HCT116 (cell line): ENCODE results near the gene TMEM138. TPM values are rescaled to one million over a fixed set of nuclear protein-coding genes. Genes with fewer than 3 reads are reported as not detected.
A peak's percentile ranks its signal among the peaks of the same experiment; 100 is the strongest.

Experiments used
- ATAC-seq: fragments of 200-7000 bp; cut with Tn5 transposase; 2 replicates; pipeline ENCODE4 v1.9.1; 2020; ENCODE audit warnings: mild to moderate bottlenecking, moderate library complexity
- BruUV-seq: library from RNA; stranded (reverse); fragments of 400-500 nt; replicated peaks from 2 replicates; lab custom pipeline; 2021; lab: Mats Ljungman, UMichigan
- CTCF ChIA-PET: fragments of 300-600 bp; sonication (Branson Sonifier 250); formaldehyde crosslinking; loops from one replicate; lab custom pipeline; 2021; ENCODE audit warnings: antibody characterized with exemption; lab: Charles Lee
- POLR2A ChIA-PET: fragments of 300-600, 350-600 bp; sonication (Branson Sonifier 250); formaldehyde crosslinking; loops from one replicate; lab custom pipeline; 2021; ENCODE audit warnings: antibody characterized with exemption; lab: Charles Lee
- RAD21 ChIA-PET, 2 experiments: fragments of 300-600 bp; sonication (Branson Sonifier 250); formaldehyde crosslinking; loops; one replicate each; lab custom pipeline; 2023; ENCODE audit warnings: low total read pairs in 2 of 2; ENCODE audit not compliant: uncharacterized antibody in 2 of 2, unreplicated experiment in 2 of 2, low non-redundant PET in 1 of 2; lab: Charles Lee
- DNase-seq: peaks from one replicate; pipeline ENCODE4 v3.0.0-alpha.2; 2010; ENCODE audit warnings: low read depth, low spot score
- H2AFZ ChIP-seq: fragments of 200-600 bp; shearing (Covaris generic), sonication (generic); 2 replicates; pipeline ENCODE4 v1.6.1; 2017; ENCODE audit warnings: low read depth, mixed run types, mixed read lengths, antibody characterized with exemption, low read length; ENCODE audit not compliant: poor library complexity, severe bottlenecking
- H3K27ac ChIP-seq: 2 replicates; pipeline ENCODE4 v1.5.1; 2012; ENCODE audit warnings: low read depth, low read length
- H3K27me3 ChIP-seq: fragments of 200-600 bp; sonication (generic); 2 replicates; pipeline ENCODE4 v1.6.1; 2016; ENCODE audit warnings: mixed run types, low read length, mixed read lengths; ENCODE audit not compliant: insufficient read depth
- H3K36me3 ChIP-seq, 2 experiments: fragments of 200-500 bp in 1 of 2; fragments of 200-600 bp in 1 of 2; sonication (Bioruptor generic) in 1 of 2; sonication (generic) in 1 of 2; 2 replicates each; pipeline versions ENCODE4 v1.5.1 to v1.6.1; 2014 to 2016; ENCODE audit warnings: low read length in 2 of 2, inconsistent platforms in 1 of 2, mixed read lengths in 1 of 2, mixed run types in 1 of 2; ENCODE audit not compliant: insufficient read depth in 2 of 2, control insufficient read depth in 1 of 2
- H3K4me1 ChIP-seq, 2 experiments: fragments of 200-600 bp in 1 of 2; sonication (generic) in 1 of 2; 2 replicates each; pipeline versions ENCODE4 v1.5.1 to v1.6.1; 2012 to 2017; ENCODE audit warnings: low read length in 2 of 2, inconsistent platforms in 1 of 2, mild to moderate bottlenecking in 1 of 2, mixed read lengths in 1 of 2, mixed run types in 1 of 2, moderate library complexity in 1 of 2; ENCODE audit not compliant: insufficient read depth in 2 of 2, control insufficient read depth in 1 of 2
- H3K4me2 ChIP-seq: fragments of 200-600 bp; sonication (generic); 2 replicates; pipeline ENCODE4 v1.6.1; 2017; ENCODE audit warnings: mixed run types, low read length, mixed read lengths
- H3K4me3 ChIP-seq, 2 experiments: fragments of 200-600 bp in 1 of 2; sonication (generic) in 1 of 2; replicated peaks in 1 of 2; 2 replicates each; pipeline ENCODE4 v1.5.1; 2011 to 2016; ENCODE audit warnings: low read length in 2 of 2, control low read depth in 1 of 2, low read depth in 1 of 2, mild to moderate bottlenecking in 1 of 2, mixed read lengths in 1 of 2, mixed run types in 1 of 2
- H3K79me2 ChIP-seq: fragments of 200-600 bp; sonication (generic); 2 replicates; pipeline ENCODE4 v1.6.1; 2017; ENCODE audit warnings: mild to moderate bottlenecking, mixed run types, low read length, moderate library complexity, mixed read lengths; ENCODE audit not compliant: insufficient read depth
- H3K9ac ChIP-seq: fragments of 200-600 bp; sonication (generic); 2 replicates; pipeline ENCODE4 v1.6.1; 2016; ENCODE audit warnings: low read length, mixed read lengths
- H3K9me2 ChIP-seq: fragments of 200-600 bp; sonication (generic), shearing (Covaris generic); 2 replicates; pipeline ENCODE4 v1.6.1; 2017; ENCODE audit warnings: mixed run types, mild to moderate bottlenecking, moderate library complexity; ENCODE audit not compliant: insufficient read depth
- H3K9me3 ChIP-seq, 2 experiments: fragments of 200-500 bp in 1 of 2; fragments of 200-600 bp in 1 of 2; sonication (Bioruptor generic) in 1 of 2; sonication (generic) in 1 of 2; 2 replicates each; pipeline ENCODE4 v1.6.1; 2014 to 2017; ENCODE audit warnings: low read length in 2 of 2, mixed read lengths in 2 of 2, inconsistent platforms in 1 of 2, low read depth in 1 of 2, mild to moderate bottlenecking in 1 of 2, mixed run types in 1 of 2, moderate library complexity in 1 of 2; ENCODE audit not compliant: control insufficient read depth in 1 of 2, insufficient read depth in 1 of 2
- H4K20me1 ChIP-seq: fragments of 200-600 bp; sonication (generic), shearing (Covaris generic); 2 replicates; pipeline ENCODE4 v1.6.1; 2017; ENCODE audit warnings: mixed run types, mild to moderate bottlenecking, moderate library complexity; ENCODE audit not compliant: insufficient read depth
- CBX3 ChIP-seq: IDR thresholded peaks from 2 replicates; pipeline ENCODE4 v1.6.1; 2012; ENCODE audit warnings: low read depth
- CEBPB ChIP-seq: IDR thresholded peaks from 2 replicates; pipeline ENCODE4 v1.6.1; 2012; ENCODE audit warnings: low read depth
- ELF1 ChIP-seq: IDR thresholded peaks from 2 replicates; pipeline ENCODE4 v1.6.1; 2012; ENCODE audit warnings: low read depth, borderline replicate concordance
- EZH2 ChIP-seq: fragments of 200-600 bp; sonication (generic); IDR thresholded peaks from 2 replicates; pipeline ENCODE4 v1.6.1; 2017; ENCODE audit warnings: antibody characterized with exemption, mixed run types
- EZH2phosphoT487 ChIP-seq: fragments of 200-600 bp; IDR thresholded peaks from 2 replicates; pipeline ENCODE4 v1.6.1; 2018; ENCODE audit warnings: antibody characterized with exemption, borderline replicate concordance
- FOSL1 ChIP-seq: IDR thresholded peaks from 2 replicates; pipeline ENCODE4 v1.6.1; 2012; ENCODE audit warnings: low read depth
- JUND ChIP-seq: IDR thresholded peaks from 2 replicates; pipeline ENCODE4 v1.6.1; 2012
- POLR2AphosphoS5 ChIP-seq: IDR thresholded peaks from 2 replicates; pipeline ENCODE4 v1.6.1; 2011; ENCODE audit warnings: mild to moderate bottlenecking, low read depth, low read length, moderate library complexity
- RAD21 ChIP-seq: IDR thresholded peaks from 2 replicates; pipeline ENCODE4 v1.6.1; 2012; ENCODE audit warnings: low read depth, mild to moderate bottlenecking
- SIN3A ChIP-seq: IDR thresholded peaks from 2 replicates; pipeline ENCODE4 v1.6.1; 2012; ENCODE audit warnings: low read depth
- SP1 ChIP-seq: IDR thresholded peaks from 2 replicates; pipeline ENCODE4 v1.6.1; 2012; ENCODE audit warnings: low read depth
- SRF ChIP-seq: IDR thresholded peaks from 2 replicates; pipeline ENCODE4 v1.6.1; 2012; ENCODE audit warnings: low read depth
- YY1 ChIP-seq: IDR thresholded peaks from 2 replicates; pipeline ENCODE4 v1.6.1; 2011; ENCODE audit warnings: low read length, low read depth, moderate library complexity, mild to moderate bottlenecking; ENCODE audit not compliant: insufficient replicate concordance; ENCODE audit errors: extremely low read depth
- intact Hi-C: fragments of 100-400 bp; cut with micrococcal nuclease; formaldehyde crosslinking; loops from 2 replicates; pipeline ENCODE4 v1.10.0; 2022
- total RNA-seq: library from RNA; stranded (reverse); gene quantifications from one replicate; pipeline ENCODE4 v1.2.1, GENCODE V29; 2021; ENCODE audit not compliant: unreplicated experiment
- TF ChIP-seq, protein P1 (sequence below), 3 experiments: fragments of 200-600 bp in 1 of 3; sonication (generic) in 1 of 3; IDR thresholded peaks in 2 of 3; conservative IDR thresholded peaks in 1 of 3; 2 replicates each; pipeline ENCODE4 v1.5.1; 2012 to 2017; ENCODE audit warnings: low read depth in 2 of 3, low read length in 2 of 3, antibody characterized with exemption in 1 of 3, borderline replicate concordance in 1 of 3, control low read depth in 1 of 3, mild to moderate bottlenecking in 1 of 3, mixed read lengths in 1 of 3, mixed run types in 1 of 3, moderate library complexity in 1 of 3; ENCODE audit not compliant: insufficient read depth in 1 of 3
- TF ChIP-seq, protein P2 (sequence below): IDR thresholded peaks from 2 replicates; pipeline ENCODE4 v1.6.1; 2012; ENCODE audit warnings: low read depth

The TMEM138 gene
- total RNA-seq, 1 experiment from 2014 or later = 45.0 TPM

DNA sequence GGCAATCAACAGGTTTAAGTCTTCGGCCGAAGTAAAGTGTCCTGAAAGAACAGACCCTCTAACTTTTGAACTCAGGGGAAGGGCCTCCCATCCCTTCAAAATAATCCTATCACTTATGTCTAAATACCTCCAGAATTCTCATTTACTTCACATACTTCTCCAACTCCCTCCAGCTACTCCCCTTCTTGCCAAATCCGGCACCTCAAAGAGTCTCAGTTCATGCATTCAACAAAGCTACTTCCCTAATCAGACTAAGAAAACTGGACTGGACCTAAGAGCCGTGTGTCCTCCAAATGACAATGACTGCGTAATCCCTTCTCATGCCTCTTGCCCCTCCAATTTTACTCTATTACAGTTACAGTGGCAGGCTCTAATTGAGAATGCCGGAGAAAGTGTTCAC is 30.5 kb upstream of the TMEM138 start (continued):
- TF ChIP-seq CBX3 (no peak), SIN3A (no peak), CEBPB (no peak)
- TF ChIP-seq, protein P1, sequence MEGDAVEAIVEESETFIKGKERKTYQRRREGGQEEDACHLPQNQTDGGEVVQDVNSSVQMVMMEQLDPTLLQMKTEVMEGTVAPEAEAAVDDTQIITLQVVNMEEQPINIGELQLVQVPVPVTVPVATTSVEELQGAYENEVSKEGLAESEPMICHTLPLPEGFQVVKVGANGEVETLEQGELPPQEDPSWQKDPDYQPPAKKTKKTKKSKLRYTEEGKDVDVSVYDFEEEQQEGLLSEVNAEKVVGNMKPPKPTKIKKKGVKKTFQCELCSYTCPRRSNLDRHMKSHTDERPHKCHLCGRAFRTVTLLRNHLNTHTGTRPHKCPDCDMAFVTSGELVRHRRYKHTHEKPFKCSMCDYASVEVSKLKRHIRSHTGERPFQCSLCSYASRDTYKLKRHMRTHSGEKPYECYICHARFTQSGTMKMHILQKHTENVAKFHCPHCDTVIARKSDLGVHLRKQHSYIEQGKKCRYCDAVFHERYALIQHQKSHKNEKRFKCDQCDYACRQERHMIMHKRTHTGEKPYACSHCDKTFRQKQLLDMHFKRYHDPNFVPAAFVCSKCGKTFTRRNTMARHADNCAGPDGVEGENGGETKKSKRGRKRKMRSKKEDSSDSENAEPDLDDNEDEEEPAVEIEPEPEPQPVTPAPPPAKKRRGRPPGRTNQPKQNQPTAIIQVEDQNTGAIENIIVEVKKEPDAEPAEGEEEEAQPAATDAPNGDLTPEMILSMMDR (IDR thresholded peaks at IDR 0.05 in 2 of 3, conservative IDR thresholded peaks at IDR 0.05 in 1 of 3; ENCODE audit: borderline replicate concordance in 1 of 3, insufficient read depth in 1 of 3, low read depth in 2 of 3, low read length in 2 of 3) = no peak

- Histone ChIP-seq H3K9ac (peak overlapping the region; percentile 97), H3K4me2 (peak overlapping the region; percentile 93), H3K79me2 (peaks cover 81% of the 10 kb centered on the region), H3K9me2 (no peaks in the 10 kb centered on the region), H3K27ac (peak overlapping the region; percentile 92), H4K20me1 (no peaks in the 10 kb centered on the region), H3K36me3 (peaks cover 20% of the 10 kb centered on the region in 2 experiments; a peak in 3 of 4 replicates), H3K4me3 (peak overlapping the region; percentile 85 to 97), H3K9me3 (no peaks in the 10 kb centered on the region), H3K4me1 (peaks cover 28 to 46% of the 10 kb centered on the region in 2 experiments), H3K27me3 (no peaks in the 10 kb centered on the region), H2AFZ (no peak overlapping the region)
- ATAC-seq (no peak), DNase-seq (no peak)
- no TSS peak for BruUV-seq
- POLR2A ChIA-PET = no interaction called here
- CTCF ChIA-PET = no interaction called here
- TF ChIP-seq POLR2AphosphoS5 (no peak), ELF1 (no peak), EZH2 (no peak), RAD21 (no peak), FOSL1 (no peak), JUND (no peak), EZH2phosphoT487 (no peak), SP1 (no peak), YY1 (no peak), SRF (no peak)
- TF ChIP-seq, protein P2, sequence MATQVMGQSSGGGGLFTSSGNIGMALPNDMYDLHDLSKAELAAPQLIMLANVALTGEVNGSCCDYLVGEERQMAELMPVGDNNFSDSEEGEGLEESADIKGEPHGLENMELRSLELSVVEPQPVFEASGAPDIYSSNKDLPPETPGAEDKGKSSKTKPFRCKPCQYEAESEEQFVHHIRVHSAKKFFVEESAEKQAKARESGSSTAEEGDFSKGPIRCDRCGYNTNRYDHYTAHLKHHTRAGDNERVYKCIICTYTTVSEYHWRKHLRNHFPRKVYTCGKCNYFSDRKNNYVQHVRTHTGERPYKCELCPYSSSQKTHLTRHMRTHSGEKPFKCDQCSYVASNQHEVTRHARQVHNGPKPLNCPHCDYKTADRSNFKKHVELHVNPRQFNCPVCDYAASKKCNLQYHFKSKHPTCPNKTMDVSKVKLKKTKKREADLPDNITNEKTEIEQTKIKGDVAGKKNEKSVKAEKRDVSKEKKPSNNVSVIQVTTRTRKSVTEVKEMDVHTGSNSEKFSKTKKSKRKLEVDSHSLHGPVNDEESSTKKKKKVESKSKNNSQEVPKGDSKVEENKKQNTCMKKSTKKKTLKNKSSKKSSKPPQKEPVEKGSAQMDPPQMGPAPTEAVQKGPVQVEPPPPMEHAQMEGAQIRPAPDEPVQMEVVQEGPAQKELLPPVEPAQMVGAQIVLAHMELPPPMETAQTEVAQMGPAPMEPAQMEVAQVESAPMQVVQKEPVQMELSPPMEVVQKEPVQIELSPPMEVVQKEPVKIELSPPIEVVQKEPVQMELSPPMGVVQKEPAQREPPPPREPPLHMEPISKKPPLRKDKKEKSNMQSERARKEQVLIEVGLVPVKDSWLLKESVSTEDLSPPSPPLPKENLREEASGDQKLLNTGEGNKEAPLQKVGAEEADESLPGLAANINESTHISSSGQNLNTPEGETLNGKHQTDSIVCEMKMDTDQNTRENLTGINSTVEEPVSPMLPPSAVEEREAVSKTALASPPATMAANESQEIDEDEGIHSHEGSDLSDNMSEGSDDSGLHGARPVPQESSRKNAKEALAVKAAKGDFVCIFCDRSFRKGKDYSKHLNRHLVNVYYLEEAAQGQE = no peak
- intact Hi-C loops = loop anchor here (2.0 kb wide), 1 partner anchor 60 kb away; the partner anchor contains the start of gene TMEM216
- RAD21 ChIA-PET = no interaction called here
Observed at GRCh38 chr11:61332281-61332796, 29.8 kb upstream of the TMEM138 start.
